HEK293 (cell line): Measurements from ENCODE around the gene EMP3.

ENCODE experiments used
- HOXC10 ChIP-seq: sonication (generic); formaldehyde crosslinking; IDR thresholded peaks from 2 replicates; pipeline ENCODE4 v1.8.1; 2023; ENCODE audit warnings: mild to moderate bottlenecking, missing genetic modification reagents
- HOXD13 ChIP-seq: sonication (generic); formaldehyde crosslinking; IDR thresholded peaks from 2 replicates; pipeline ENCODE4 v1.8.0; 2022; ENCODE audit warnings: missing genetic modification reagents, borderline replicate concordance
- IKZF3 ChIP-seq: fragments of 450-650 bp; IDR thresholded peaks from 2 replicates; pipeline ENCODE4 v1.5.0; 2018; ENCODE audit warnings: missing biosample characterization, mild to moderate bottlenecking, missing genetic modification characterization, moderate library complexity
- KLF10 ChIP-seq: fragments of 450-650 bp; IDR thresholded peaks from 2 replicates; pipeline ENCODE4 v1.5.1; 2018; ENCODE audit warnings: missing biosample characterization, mild to moderate bottlenecking, missing genetic modification characterization
- KLF16 ChIP-seq: fragments of 450-650 bp; formaldehyde crosslinking; IDR thresholded peaks from 2 replicates; pipeline ENCODE4 v1.5.1; 2017; ENCODE audit warnings: missing biosample characterization, missing genetic modification characterization
- ZBTB48 ChIP-seq: fragments of 450-650 bp; formaldehyde crosslinking; IDR thresholded peaks from 2 replicates; pipeline ENCODE4 v1.5.1; 2016; ENCODE audit warnings: missing biosample characterization, missing genetic modification characterization
- ZNF155 ChIP-seq: fragments of 450-650 bp; formaldehyde crosslinking; IDR thresholded peaks from 2 replicates; pipeline ENCODE4 v1.5.1; 2016; ENCODE audit warnings: missing biosample characterization, missing genetic modification characterization
- ZNF2 ChIP-seq: fragments of 450-650 bp; formaldehyde crosslinking; IDR thresholded peaks from 2 replicates; pipeline ENCODE4 v1.5.1; 2016; ENCODE audit warnings: missing biosample characterization, missing genetic modification characterization
- ZNF24 ChIP-seq: fragments of 450-650 bp; formaldehyde crosslinking; IDR thresholded peaks from 2 replicates; pipeline ENCODE4 v1.5.1; 2016; ENCODE audit warnings: missing biosample characterization, missing genetic modification characterization
- ZNF274 ChIP-seq, 2 experiments: fragments of 200-500 bp in 1 of 2; fragments of 450-650 bp in 1 of 2; sonication (Bioruptor generic) in 1 of 2; formaldehyde crosslinking in 1 of 2; IDR thresholded peaks; 2 replicates each; pipeline versions ENCODE4 v1.5.1 to v1.6.1; 2014 to 2016; ENCODE audit warnings: borderline replicate concordance in 1 of 2, inconsistent platforms in 1 of 2, low read length in 1 of 2, missing biosample characterization in 1 of 2, missing genetic modification characterization in 1 of 2
- ZNF48 ChIP-seq: fragments of 450-650 bp; formaldehyde crosslinking; IDR thresholded peaks from 2 replicates; pipeline ENCODE4 v1.5.1; 2016; ENCODE audit warnings: missing biosample characterization, missing genetic modification characterization
- ZNF521 ChIP-seq: fragments of 450-650 bp; formaldehyde crosslinking; IDR thresholded peaks from 2 replicates; pipeline ENCODE4 v1.5.1; 2017; ENCODE audit warnings: missing biosample characterization, mild to moderate bottlenecking, missing genetic modification characterization
- ZNF560 ChIP-seq: fragments of 450-650 bp; formaldehyde crosslinking; IDR thresholded peaks from 2 replicates; pipeline ENCODE4 v1.5.1; 2017; ENCODE audit warnings: missing biosample characterization, missing genetic modification characterization, borderline replicate concordance
- ZNF626 ChIP-seq: fragments of 450-650 bp; sonication (Bioruptor Pico); formaldehyde crosslinking; IDR thresholded peaks from 2 replicates; pipeline ENCODE4 v1.5.1; 2018; ENCODE audit warnings: missing biosample characterization, missing genetic modification characterization, inconsistent platforms
- ZNF701 ChIP-seq: fragments of 450-650 bp; formaldehyde crosslinking; IDR thresholded peaks from 2 replicates; pipeline ENCODE4 v1.5.1; 2016; ENCODE audit warnings: missing biosample characterization, missing genetic modification characterization
- ZXDB ChIP-seq: fragments of 450-650 bp; formaldehyde crosslinking; IDR thresholded peaks from 2 replicates; pipeline ENCODE4 v1.5.1; 2016; ENCODE audit warnings: missing biosample characterization, missing genetic modification characterization
- TF ChIP-seq, protein P1 (sequence below): fragments of 450-650 bp; formaldehyde crosslinking; IDR thresholded peaks from 2 replicates; pipeline ENCODE4 v1.5.1; 2016; ENCODE audit warnings: missing biosample characterization, missing genetic modification characterization
- TF ChIP-seq, protein P2 (sequence below): fragments of 450-650 bp; formaldehyde crosslinking; IDR thresholded peaks from 2 replicates; pipeline ENCODE4 v1.5.1; 2017; ENCODE audit warnings: missing biosample characterization, missing genetic modification characterization
- TF ChIP-seq, protein P3 (sequence below): fragments of 450-650 bp; formaldehyde crosslinking; IDR thresholded peaks from 2 replicates; pipeline ENCODE4 v1.5.1; 2017; ENCODE audit warnings: missing biosample characterization, missing genetic modification characterization
- TF ChIP-seq, protein P4 (sequence below): fragments of 450-650 bp; formaldehyde crosslinking; IDR thresholded peaks from 2 replicates; pipeline ENCODE4 v1.5.1; 2016; ENCODE audit warnings: missing biosample characterization, missing genetic modification characterization
- TF ChIP-seq, protein P5 (sequence below): fragments of 450-650 bp; formaldehyde crosslinking; IDR thresholded peaks from 2 replicates; pipeline ENCODE4; 2016; ENCODE audit warnings: missing biosample characterization, missing genetic modification characterization
- TF ChIP-seq, protein P6 (sequence below): fragments of 450-650 bp; formaldehyde crosslinking; IDR thresholded peaks from 2 replicates; pipeline ENCODE4 v1.5.0; 2017; ENCODE audit warnings: missing biosample characterization, missing genetic modification characterization, borderline replicate concordance
- TF ChIP-seq, protein P7 (sequence below): fragments of 450-650 bp; formaldehyde crosslinking; IDR thresholded peaks from 2 replicates; pipeline ENCODE4 v1.5.1; 2016; ENCODE audit warnings: missing biosample characterization, missing genetic modification characterization, borderline replicate concordance

The EMP3 gene

DNA sequence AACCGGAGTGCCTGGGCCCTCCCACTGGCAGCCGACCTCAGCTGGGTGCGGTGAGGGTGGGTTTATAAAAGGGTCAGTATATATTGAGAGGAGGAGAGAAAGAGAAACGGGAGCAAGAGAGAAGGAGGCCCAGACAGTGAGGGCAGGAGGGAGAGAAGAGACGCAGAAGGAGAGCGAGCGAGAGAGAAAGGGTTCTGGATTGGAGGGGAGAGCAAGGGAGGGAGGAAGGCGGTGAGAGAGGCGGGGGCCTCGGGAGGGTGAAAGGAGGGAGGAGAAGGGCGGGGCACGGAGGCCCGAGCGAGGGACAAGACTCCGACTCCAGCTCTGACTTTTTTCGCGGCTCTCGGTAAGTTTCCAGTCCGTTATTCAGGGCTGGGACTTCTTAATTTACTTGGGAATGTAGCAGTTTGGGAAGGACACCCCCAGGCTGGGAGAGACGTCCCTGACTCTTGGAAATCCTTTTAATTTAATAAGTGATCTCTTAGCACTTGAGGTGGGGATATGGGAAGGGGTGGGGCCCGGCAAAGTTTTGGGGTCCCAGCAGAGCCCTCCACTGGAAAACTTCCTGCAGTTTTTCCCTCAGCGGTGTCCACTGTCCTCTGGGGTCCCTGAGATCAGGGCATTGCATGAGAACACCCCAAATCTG lies at the start of gene EMP3 (continued):
- TF ChIP-seq ZNF24 (tag by site-specific recombination) (no peak), ZNF2 (tag by site-specific recombination) (no peak), KLF16 (tag by site-specific recombination) (peak; percentile 84; the same call in 1 of the 2 replicates), ZNF521 (tag by site-specific recombination) (no peak), ZBTB48 (tag by site-specific recombination) (peak; percentile 86), HOXD13 (CRISPR knock-in tag) (no peak), ZNF560 (tag by site-specific recombination) (no peak), ZXDB (peak; percentile 53; the same call in 1 of the 2 replicates), HOXC10 (CRISPR knock-in tag) (no peak), IKZF3 (tag by site-specific recombination) (no peak), ZNF626 (no peak), ZNF701 (tag by site-specific recombination) (no peak), KLF10 (tag by site-specific recombination) (no peak), ZNF274 (IDR thresholded peaks at IDR 0.05; ENCODE audit: low read length) (no peak), ZNF274 (tag by site-specific recombination; IDR thresholded peaks at IDR 0.05; ENCODE audit: borderline replicate concordance) (no peak), ZNF155 (tag by site-specific recombination) (no peak), ZNF48 (tag by site-specific recombination) (no peak)
- TF ChIP-seq, protein P1, sequence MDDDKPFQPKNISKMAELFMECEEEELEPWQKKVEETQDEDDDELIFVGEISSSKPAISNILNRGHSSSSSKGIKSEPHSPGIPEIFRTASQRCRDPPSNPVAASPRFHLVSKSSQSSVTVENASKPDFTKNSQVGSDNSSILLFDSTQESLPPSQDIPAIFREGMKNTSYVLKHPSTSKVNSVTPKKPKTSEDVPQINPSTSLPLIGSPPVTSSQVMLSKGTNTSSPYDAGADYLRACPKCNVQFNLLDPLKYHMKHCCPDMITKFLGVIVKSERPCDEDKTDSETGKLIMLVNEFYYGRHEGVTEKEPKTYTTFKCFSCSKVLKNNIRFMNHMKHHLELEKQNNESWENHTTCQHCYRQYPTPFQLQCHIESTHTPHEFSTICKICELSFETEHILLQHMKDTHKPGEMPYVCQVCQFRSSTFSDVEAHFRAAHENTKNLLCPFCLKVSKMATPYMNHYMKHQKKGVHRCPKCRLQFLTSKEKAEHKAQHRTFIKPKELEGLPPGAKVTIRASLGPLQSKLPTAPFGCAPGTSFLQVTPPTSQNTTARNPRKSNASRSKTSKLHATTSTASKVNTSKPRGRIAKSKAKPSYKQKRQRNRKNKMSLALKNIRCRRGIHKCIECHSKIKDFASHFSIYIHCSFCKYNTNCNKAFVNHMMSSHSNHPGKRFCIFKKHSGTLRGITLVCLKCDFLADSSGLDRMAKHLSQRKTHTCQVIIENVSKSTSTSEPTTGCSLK: no peak
- TF ChIP-seq, protein P2, sequence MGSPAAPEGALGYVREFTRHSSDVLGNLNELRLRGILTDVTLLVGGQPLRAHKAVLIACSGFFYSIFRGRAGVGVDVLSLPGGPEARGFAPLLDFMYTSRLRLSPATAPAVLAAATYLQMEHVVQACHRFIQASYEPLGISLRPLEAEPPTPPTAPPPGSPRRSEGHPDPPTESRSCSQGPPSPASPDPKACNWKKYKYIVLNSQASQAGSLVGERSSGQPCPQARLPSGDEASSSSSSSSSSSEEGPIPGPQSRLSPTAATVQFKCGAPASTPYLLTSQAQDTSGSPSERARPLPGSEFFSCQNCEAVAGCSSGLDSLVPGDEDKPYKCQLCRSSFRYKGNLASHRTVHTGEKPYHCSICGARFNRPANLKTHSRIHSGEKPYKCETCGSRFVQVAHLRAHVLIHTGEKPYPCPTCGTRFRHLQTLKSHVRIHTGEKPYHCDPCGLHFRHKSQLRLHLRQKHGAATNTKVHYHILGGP (tag by site-specific recombination): no peak
- TF ChIP-seq, protein P3, sequence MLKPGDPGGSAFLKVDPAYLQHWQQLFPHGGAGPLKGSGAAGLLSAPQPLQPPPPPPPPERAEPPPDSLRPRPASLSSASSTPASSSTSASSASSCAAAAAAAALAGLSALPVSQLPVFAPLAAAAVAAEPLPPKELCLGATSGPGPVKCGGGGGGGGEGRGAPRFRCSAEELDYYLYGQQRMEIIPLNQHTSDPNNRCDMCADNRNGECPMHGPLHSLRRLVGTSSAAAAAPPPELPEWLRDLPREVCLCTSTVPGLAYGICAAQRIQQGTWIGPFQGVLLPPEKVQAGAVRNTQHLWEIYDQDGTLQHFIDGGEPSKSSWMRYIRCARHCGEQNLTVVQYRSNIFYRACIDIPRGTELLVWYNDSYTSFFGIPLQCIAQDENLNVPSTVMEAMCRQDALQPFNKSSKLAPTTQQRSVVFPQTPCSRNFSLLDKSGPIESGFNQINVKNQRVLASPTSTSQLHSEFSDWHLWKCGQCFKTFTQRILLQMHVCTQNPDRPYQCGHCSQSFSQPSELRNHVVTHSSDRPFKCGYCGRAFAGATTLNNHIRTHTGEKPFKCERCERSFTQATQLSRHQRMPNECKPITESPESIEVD (tag by site-specific recombination): no peak
- TF ChIP-seq, protein P4, sequence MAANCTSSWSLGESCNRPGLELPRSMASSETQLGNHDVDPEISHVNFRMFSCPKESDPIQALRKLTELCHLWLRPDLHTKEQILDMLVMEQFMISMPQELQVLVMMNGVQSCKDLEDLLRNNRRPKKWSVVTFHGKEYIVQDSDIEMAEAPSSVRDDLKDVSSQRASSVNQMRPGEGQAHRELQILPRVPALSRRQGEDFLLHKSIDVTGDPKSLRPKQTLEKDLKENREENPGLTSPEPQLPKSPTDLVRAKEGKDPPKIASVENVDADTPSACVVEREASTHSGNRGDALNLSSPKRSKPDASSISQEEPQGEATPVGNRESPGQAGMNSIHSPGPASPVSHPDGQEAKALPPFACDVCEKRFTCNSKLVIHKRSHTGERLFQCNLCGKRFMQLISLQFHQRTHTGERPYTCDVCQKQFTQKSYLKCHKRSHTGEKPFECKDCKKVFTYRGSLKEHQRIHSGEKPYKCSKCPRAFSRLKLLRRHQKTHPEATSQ (tag by site-specific recombination): no peak
- TF ChIP-seq, protein P5, sequence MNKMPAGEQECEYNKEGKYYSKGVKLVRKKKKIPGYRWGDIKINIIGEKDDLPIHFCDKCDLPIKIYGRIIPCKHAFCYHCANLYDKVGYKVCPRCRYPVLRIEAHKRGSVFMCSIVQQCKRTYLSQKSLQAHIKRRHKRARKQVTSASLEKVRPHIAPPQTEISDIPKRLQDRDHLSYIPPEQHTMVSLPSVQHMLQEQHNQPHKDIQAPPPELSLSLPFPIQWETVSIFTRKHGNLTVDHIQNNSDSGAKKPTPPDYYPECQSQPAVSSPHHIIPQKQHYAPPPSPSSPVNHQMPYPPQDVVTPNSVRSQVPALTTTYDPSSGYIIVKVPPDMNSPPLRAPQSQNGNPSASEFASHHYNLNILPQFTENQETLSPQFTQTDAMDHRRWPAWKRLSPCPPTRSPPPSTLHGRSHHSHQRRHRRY (tag by site-specific recombination): no peak
- TF ChIP-seq, protein P6, sequence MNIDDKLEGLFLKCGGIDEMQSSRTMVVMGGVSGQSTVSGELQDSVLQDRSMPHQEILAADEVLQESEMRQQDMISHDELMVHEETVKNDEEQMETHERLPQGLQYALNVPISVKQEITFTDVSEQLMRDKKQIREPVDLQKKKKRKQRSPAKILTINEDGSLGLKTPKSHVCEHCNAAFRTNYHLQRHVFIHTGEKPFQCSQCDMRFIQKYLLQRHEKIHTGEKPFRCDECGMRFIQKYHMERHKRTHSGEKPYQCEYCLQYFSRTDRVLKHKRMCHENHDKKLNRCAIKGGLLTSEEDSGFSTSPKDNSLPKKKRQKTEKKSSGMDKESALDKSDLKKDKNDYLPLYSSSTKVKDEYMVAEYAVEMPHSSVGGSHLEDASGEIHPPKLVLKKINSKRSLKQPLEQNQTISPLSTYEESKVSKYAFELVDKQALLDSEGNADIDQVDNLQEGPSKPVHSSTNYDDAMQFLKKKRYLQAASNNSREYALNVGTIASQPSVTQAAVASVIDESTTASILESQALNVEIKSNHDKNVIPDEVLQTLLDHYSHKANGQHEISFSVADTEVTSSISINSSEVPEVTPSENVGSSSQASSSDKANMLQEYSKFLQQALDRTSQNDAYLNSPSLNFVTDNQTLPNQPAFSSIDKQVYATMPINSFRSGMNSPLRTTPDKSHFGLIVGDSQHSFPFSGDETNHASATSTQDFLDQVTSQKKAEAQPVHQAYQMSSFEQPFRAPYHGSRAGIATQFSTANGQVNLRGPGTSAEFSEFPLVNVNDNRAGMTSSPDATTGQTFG (tag by site-specific recombination): no peak
- TF ChIP-seq, protein P7, sequence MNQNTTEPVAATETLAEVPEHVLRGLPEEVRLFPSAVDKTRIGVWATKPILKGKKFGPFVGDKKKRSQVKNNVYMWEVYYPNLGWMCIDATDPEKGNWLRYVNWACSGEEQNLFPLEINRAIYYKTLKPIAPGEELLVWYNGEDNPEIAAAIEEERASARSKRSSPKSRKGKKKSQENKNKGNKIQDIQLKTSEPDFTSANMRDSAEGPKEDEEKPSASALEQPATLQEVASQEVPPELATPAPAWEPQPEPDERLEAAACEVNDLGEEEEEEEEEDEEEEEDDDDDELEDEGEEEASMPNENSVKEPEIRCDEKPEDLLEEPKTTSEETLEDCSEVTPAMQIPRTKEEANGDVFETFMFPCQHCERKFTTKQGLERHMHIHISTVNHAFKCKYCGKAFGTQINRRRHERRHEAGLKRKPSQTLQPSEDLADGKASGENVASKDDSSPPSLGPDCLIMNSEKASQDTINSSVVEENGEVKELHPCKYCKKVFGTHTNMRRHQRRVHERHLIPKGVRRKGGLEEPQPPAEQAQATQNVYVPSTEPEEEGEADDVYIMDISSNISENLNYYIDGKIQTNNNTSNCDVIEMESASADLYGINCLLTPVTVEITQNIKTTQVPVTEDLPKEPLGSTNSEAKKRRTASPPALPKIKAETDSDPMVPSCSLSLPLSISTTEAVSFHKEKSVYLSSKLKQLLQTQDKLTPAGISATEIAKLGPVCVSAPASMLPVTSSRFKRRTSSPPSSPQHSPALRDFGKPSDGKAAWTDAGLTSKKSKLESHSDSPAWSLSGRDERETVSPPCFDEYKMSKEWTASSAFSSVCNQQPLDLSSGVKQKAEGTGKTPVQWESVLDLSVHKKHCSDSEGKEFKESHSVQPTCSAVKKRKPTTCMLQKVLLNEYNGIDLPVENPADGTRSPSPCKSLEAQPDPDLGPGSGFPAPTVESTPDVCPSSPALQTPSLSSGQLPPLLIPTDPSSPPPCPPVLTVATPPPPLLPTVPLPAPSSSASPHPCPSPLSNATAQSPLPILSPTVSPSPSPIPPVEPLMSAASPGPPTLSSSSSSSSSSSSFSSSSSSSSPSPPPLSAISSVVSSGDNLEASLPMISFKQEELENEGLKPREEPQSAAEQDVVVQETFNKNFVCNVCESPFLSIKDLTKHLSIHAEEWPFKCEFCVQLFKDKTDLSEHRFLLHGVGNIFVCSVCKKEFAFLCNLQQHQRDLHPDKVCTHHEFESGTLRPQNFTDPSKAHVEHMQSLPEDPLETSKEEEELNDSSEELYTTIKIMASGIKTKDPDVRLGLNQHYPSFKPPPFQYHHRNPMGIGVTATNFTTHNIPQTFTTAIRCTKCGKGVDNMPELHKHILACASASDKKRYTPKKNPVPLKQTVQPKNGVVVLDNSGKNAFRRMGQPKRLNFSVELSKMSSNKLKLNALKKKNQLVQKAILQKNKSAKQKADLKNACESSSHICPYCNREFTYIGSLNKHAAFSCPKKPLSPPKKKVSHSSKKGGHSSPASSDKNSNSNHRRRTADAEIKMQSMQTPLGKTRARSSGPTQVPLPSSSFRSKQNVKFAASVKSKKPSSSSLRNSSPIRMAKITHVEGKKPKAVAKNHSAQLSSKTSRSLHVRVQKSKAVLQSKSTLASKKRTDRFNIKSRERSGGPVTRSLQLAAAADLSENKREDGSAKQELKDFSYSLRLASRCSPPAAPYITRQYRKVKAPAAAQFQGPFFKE (tag by site-specific recombination): no peak
